ENCODE results near the gene OR4D9. TPM values are rescaled to one million over a fixed set of nuclear protein-coding genes. Genes with fewer than 3 reads are reported as not detected.
A peak's percentile ranks its signal among the peaks of the same experiment; 100 is the strongest.

OR4D9 gene
- total and polyA plus RNA-seq, 2 experiments from 2014 or later, result not detected

DNA sequence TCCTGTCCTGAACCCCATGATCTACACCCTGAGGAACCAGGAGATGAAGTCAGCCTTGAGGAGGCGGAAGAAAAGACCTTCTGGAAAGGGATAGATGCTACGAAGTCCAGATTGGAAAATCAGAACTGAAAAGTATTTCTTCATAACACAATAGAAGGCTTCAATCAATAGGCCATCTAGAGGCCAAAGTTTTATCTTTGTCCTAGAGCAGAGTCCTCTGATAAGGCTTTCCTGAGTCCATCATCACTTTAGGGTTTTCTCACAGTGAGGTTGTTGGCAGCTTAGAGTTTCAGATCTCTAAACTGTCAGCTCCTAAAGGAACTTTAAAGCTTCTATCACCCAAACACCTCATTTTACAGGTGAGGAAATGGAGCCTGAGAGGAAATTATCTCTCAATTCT is 21.3 kb downstream of the OR4D9 start (continued):
- TF ChIP-seq, protein P1, sequence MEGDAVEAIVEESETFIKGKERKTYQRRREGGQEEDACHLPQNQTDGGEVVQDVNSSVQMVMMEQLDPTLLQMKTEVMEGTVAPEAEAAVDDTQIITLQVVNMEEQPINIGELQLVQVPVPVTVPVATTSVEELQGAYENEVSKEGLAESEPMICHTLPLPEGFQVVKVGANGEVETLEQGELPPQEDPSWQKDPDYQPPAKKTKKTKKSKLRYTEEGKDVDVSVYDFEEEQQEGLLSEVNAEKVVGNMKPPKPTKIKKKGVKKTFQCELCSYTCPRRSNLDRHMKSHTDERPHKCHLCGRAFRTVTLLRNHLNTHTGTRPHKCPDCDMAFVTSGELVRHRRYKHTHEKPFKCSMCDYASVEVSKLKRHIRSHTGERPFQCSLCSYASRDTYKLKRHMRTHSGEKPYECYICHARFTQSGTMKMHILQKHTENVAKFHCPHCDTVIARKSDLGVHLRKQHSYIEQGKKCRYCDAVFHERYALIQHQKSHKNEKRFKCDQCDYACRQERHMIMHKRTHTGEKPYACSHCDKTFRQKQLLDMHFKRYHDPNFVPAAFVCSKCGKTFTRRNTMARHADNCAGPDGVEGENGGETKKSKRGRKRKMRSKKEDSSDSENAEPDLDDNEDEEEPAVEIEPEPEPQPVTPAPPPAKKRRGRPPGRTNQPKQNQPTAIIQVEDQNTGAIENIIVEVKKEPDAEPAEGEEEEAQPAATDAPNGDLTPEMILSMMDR (conservative IDR thresholded peaks at IDR 0.05; ENCODE audit: low read depth in 2 of 2), result no peak
- TF ChIP-seq, protein P2, sequence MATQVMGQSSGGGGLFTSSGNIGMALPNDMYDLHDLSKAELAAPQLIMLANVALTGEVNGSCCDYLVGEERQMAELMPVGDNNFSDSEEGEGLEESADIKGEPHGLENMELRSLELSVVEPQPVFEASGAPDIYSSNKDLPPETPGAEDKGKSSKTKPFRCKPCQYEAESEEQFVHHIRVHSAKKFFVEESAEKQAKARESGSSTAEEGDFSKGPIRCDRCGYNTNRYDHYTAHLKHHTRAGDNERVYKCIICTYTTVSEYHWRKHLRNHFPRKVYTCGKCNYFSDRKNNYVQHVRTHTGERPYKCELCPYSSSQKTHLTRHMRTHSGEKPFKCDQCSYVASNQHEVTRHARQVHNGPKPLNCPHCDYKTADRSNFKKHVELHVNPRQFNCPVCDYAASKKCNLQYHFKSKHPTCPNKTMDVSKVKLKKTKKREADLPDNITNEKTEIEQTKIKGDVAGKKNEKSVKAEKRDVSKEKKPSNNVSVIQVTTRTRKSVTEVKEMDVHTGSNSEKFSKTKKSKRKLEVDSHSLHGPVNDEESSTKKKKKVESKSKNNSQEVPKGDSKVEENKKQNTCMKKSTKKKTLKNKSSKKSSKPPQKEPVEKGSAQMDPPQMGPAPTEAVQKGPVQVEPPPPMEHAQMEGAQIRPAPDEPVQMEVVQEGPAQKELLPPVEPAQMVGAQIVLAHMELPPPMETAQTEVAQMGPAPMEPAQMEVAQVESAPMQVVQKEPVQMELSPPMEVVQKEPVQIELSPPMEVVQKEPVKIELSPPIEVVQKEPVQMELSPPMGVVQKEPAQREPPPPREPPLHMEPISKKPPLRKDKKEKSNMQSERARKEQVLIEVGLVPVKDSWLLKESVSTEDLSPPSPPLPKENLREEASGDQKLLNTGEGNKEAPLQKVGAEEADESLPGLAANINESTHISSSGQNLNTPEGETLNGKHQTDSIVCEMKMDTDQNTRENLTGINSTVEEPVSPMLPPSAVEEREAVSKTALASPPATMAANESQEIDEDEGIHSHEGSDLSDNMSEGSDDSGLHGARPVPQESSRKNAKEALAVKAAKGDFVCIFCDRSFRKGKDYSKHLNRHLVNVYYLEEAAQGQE (IDR thresholded peaks at IDR 0.05; ENCODE audit: unreplicated experiment), result no peak
- TF ChIP-seq EZH2 (IDR thresholded peaks at IDR 0.05; ENCODE audit: low read depth, unreplicated experiment) (no peak), EZH2phosphoT487 (IDR thresholded peaks at IDR 0.05; ENCODE audit: unreplicated experiment) (no peak), NANOG (IDR thresholded peaks at IDR 0.05; ENCODE audit: borderline replicate concordance) (no peak), ZNF114 (CRISPR knock-in tag; IDR thresholded peaks at IDR 0.05) (no peak), POLR2AphosphoS5 (IDR thresholded peaks at IDR 0.05; ENCODE audit: low read depth) (no peak)

DNA sequence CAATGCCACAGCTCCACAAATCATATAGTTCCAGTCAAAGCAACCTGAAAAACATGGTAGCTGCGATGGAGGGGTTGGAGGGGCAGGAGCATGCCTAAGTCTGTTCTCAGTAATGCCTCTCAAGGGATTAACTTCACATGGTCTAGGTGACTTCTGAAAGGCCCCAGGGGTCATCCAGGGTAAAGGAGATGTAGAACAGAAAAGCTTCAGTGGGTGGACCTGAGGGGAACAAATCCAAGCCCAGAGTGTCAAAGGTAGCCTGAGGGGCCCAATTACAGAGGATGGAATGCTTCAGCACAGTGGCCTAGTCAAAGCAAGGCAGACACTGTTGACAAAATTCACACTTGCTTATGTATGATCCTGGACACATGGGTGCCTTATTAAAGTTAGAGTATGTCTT is 23.3 kb downstream of the OR4D9 start:
- Histone ChIP-seq H3K4me3 (no peak overlapping the region), H3K4me1 (ENCODE audit: insufficient read depth) (peaks cover 5% of the 10 kb centered on the region; the same call in 1 of the 2 replicates), H3K27ac (ENCODE audit: low read depth) (no peak overlapping the region), H3K27me3 (ENCODE audit: insufficient read depth) (no peaks in the 10 kb centered on the region), H3F3A (replicated peaks; ENCODE audit: low read depth) (no peaks in the 10 kb centered on the region), H4K20me1 (replicated peaks; ENCODE audit: insufficient read depth) (no peaks in the 10 kb centered on the region), H3K79me2 (replicated peaks; ENCODE audit: insufficient read depth) (no peaks in the 10 kb centered on the region), H3K4me2 (no peak overlapping the region), H3K9me2 (ENCODE audit: insufficient read depth) (peaks cover 9% of the 10 kb centered on the region; the same call in 1 of the 2 replicates), H3K36me3 (ENCODE audit: insufficient read depth) (no peaks in the 10 kb centered on the region), H2AFZ (peak overlapping the region; percentile 32; the same call in 1 of the 2 replicates)
- Mint-ChIP-seq H3K4me1 (0 out of 3 replicates have a peak, but pooled peaks cover 3% of the 10 kb centered on the region), H3K27me3 (ENCODE audit: insufficient read depth, low read depth, poor library complexity) (peaks cover 4% of the 10 kb centered on the region), H3K36me3 (ENCODE audit: low read depth) (no peaks in the 10 kb centered on the region), H3K9me3 (no peaks in the 10 kb centered on the region), H3K27ac (no peak overlapping the region), H3K4me3 (no peak overlapping the region)
- no peak for ATAC-seq
- no peak for DNase-seq (ENCODE audit: low spot score)
- TF ChIP-seq EZH2 (IDR thresholded peaks at IDR 0.05; ENCODE audit: low read depth, unreplicated experiment) (no peak), NANOG (IDR thresholded peaks at IDR 0.05; ENCODE audit: borderline replicate concordance) (no peak), EZH2phosphoT487 (IDR thresholded peaks at IDR 0.05; ENCODE audit: unreplicated experiment) (no peak), CREB1 (CRISPR knock-in tag; IDR thresholded peaks at IDR 0.05; ENCODE audit: low read depth) (no peak), POLR2AphosphoS5 (IDR thresholded peaks at IDR 0.05; ENCODE audit: low read depth) (no peak), JUNB (IDR thresholded peaks at IDR 0.05; ENCODE audit: unreplicated experiment) (no peak)
- TF ChIP-seq, protein P1 (conservative IDR thresholded peaks at IDR 0.05; ENCODE audit: low read depth in 2 of 2), result no peak
- TF ChIP-seq, protein P3, sequence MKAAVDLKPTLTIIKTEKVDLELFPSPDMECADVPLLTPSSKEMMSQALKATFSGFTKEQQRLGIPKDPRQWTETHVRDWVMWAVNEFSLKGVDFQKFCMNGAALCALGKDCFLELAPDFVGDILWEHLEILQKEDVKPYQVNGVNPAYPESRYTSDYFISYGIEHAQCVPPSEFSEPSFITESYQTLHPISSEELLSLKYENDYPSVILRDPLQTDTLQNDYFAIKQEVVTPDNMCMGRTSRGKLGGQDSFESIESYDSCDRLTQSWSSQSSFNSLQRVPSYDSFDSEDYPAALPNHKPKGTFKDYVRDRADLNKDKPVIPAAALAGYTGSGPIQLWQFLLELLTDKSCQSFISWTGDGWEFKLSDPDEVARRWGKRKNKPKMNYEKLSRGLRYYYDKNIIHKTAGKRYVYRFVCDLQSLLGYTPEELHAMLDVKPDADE (IDR thresholded peaks at IDR 0.05), result no peak

All from GM23338 (cell line).